ENCODE data around the gene ACTR1B.
"Not testable (repeated sequence)": the region's sequence is repeated elsewhere in the genome, so short reads cannot be mapped to it uniquely, and the experiment has no call there.

ACTR1B gene

GRCh38 chr2:97615746-97616145, 48.1 kb downstream of the ACTR1B start:
- DNase-seq (ENCODE audit: low spot score), result not testable (repeated sequence)

- not testable (repeated sequence) for DNase-seq (ENCODE audit: low spot score)
These were observed 51.9 kb downstream of the ACTR1B start for GRCh38 chr2:97611895-97612294.

GRCh38 chr2:97608745-97609144, 55.1 kb downstream of the ACTR1B start:
- not testable (repeated sequence) for DNase-seq (ENCODE audit: low spot score)
